RWPE2 (cell line): ENCODE data around the gene OR52A1.

Experiments
- ATAC-seq: fragments of 200-7000 bp; cut with Tn5 transposase; 3 replicates; pipeline ENCODE4 v1.9.1; 2021; ENCODE audit warnings: low read depth
- DNase-seq: peaks from one replicate; pipeline ENCODE4 v3.0.0-alpha.2; 2020; ENCODE audit warnings: low spot score
- H3K27ac ChIP-seq: fragments of 450-650 bp; 2 replicates; pipeline ENCODE4 v1.5.1; 2017; ENCODE audit warnings: mild to moderate bottlenecking; ENCODE audit not compliant: poor library complexity, severe bottlenecking
- H3K27me3 ChIP-seq: fragments of 250-450 bp; sonication (Bioruptor Pico); 2 replicates; pipeline ENCODE4 v1.5.1; 2021; ENCODE audit warnings: mild to moderate bottlenecking, moderate library complexity; ENCODE audit not compliant: insufficient read depth, poor library complexity, severe bottlenecking
- H3K36me3 ChIP-seq: fragments of 250-450 bp; sonication (Bioruptor Pico); 2 replicates; pipeline ENCODE4 v1.5.1; 2020; ENCODE audit warnings: low read depth, mild to moderate bottlenecking, moderate library complexity
- H3K4me1 ChIP-seq: fragments of 250-450 bp; sonication (Bioruptor Pico); 2 replicates; pipeline ENCODE4 v1.5.1; 2021; ENCODE audit warnings: mild to moderate bottlenecking, moderate library complexity; ENCODE audit not compliant: insufficient read depth, poor library complexity, severe bottlenecking
- H3K4me3 ChIP-seq: fragments of 250-450 bp; sonication (Bioruptor Pico); 2 replicates; pipeline ENCODE4 v1.5.1; 2021; ENCODE audit warnings: mild to moderate bottlenecking, moderate library complexity; ENCODE audit not compliant: severe bottlenecking
- H3K9me3 ChIP-seq: fragments of 250-450 bp; sonication (Bioruptor Pico); 2 replicates; pipeline ENCODE4 v1.5.1; 2021; ENCODE audit warnings: mild to moderate bottlenecking, moderate library complexity; ENCODE audit not compliant: severe bottlenecking
- TF ChIP-seq, protein P1 (sequence below): fragments of 450-650 bp; IDR thresholded peaks from one replicate; pipeline ENCODE4 v1.5.1; 2017; ENCODE audit warnings: mild to moderate bottlenecking, moderate library complexity; ENCODE audit not compliant: poor library complexity, severe bottlenecking

Gene OR52A1

DNA sequence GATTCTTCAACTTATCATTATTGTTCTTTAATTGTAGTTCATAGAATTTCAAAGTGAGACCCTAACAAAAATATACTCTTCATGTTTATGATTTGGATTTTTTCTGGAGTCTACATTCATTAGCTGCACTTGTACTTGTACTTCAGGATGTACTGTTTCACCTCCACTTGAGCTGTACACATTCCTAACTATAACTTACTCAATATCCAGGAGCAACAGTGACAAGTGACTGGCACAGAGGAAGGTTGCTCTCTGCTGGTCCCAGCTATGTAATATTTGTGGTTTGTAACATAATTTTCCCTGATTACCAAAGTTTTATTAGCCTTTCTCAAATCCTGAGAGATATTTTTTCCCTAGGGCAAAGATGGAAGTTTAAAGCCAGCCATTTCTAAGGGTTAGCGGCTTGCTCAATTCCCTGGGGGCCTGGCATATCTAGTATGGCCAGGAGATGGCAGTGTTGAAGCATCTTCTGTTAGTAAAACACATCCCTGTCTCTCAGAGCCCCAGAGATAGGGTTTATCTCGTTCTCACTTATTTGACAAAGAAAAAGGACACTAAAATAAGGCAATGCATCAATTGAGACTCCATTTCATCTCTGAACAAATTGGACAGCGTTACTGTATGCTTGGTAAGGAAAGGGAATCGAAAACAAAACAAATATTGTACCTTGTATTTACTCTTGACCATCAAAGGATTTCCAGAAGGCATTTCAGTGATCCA lies 30.6 kb downstream of the OR52A1 start:
- TF ChIP-seq, protein P1, sequence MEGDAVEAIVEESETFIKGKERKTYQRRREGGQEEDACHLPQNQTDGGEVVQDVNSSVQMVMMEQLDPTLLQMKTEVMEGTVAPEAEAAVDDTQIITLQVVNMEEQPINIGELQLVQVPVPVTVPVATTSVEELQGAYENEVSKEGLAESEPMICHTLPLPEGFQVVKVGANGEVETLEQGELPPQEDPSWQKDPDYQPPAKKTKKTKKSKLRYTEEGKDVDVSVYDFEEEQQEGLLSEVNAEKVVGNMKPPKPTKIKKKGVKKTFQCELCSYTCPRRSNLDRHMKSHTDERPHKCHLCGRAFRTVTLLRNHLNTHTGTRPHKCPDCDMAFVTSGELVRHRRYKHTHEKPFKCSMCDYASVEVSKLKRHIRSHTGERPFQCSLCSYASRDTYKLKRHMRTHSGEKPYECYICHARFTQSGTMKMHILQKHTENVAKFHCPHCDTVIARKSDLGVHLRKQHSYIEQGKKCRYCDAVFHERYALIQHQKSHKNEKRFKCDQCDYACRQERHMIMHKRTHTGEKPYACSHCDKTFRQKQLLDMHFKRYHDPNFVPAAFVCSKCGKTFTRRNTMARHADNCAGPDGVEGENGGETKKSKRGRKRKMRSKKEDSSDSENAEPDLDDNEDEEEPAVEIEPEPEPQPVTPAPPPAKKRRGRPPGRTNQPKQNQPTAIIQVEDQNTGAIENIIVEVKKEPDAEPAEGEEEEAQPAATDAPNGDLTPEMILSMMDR = peak; percentile 87
- Histone ChIP-seq H3K27ac (no peak overlapping the region), H3K27me3 (peaks cover 3% of the 10 kb centered on the region), H3K4me1 (no peaks in the 10 kb centered on the region), H3K4me3 (no peak overlapping the region), H3K9me3 (no peaks in the 10 kb centered on the region), H3K36me3 (no peaks in the 10 kb centered on the region)
- DNase-seq (no peak), ATAC-seq (peak; percentile 85)

DNA sequence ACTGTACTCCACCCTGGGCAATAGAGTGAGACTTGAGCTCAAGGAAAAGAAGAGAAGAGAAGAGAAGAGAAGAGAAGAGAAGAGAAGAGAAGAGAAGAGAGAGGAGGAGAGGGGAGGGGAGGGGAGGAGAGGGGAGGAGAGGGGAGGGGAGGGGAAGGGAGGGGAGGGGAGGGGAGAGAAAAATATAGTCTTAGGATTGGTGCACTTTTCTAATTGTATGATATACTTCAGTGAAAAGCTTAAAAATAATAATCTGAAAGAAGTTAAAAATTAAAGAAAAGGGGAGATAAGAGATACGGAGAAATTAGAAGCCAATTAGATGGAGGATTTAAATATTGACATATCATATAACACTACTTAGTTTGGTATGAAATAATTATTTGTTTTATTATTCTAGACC lies 35.7 kb downstream of the OR52A1 start:
- ATAC-seq (no peak), DNase-seq (no peak)
- H3K27me3 ChIP-seq = peaks cover 3% of the 10 kb centered on the region
- H3K4me1 ChIP-seq = no peaks in the 10 kb centered on the region
- no peaks in the 10 kb centered on the region for H3K36me3 ChIP-seq
- no peaks in the 10 kb centered on the region for H3K9me3 ChIP-seq
- H3K27ac ChIP-seq = no peak overlapping the region
- TF ChIP-seq, protein P1 = no peak
- H3K4me3 ChIP-seq = no peak overlapping the region

DNA sequence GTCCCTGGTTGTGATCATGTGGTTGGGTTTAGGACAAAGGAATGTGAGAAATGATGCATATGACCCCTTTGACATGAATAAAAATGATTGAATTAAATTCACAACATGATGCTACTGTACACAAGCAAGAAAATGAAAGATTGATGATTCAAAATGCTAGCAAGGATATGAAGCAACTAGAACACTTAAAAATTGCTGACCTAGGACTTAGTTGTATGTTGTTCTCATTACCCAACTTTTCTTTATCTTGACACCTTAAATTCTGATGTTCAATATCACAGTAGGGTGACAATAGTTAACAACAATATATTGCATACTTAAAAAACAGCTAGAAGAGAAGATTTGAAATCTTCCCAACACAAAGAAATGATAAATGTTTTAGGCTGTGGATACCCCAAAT lies 37.0 kb downstream of the OR52A1 start:
- no peak for ATAC-seq
- no peak overlapping the region for H3K27ac ChIP-seq

DNA sequence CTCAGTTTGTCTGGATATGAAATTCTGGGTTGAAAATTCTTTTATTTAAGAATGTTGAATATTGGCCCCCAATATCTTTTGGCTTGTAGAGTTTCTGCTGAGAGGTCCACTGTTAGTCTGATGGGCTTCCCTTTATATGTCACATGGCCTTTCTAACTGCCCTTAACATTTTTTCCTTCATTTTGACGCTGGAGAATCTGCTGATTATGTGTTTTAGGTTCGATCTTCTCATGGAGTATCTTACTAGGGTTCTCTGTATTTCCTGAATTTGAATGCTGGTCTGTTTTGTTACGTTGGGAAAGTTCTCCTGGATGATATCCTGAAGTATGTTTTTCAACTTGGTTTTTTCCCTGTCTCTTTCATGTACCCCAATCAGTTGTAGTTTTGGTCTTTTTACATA lies 39.2 kb downstream of the OR52A1 start:
- TF ChIP-seq, protein P1 = no peak
- Histone ChIP-seq H3K4me1 (no peaks in the 10 kb centered on the region), H3K36me3 (no peaks in the 10 kb centered on the region), H3K27ac (no peak overlapping the region), H3K27me3 (no peaks in the 10 kb centered on the region), H3K9me3 (no peaks in the 10 kb centered on the region), H3K4me3 (no peak overlapping the region)
- DNase-seq (no peak), ATAC-seq (no peak)

More for the DNA sequence above, 37.0 kb downstream of the OR52A1 start:
- no peaks in the 10 kb centered on the region for H3K27me3 ChIP-seq
- no peaks in the 10 kb centered on the region for H3K9me3 ChIP-seq
- no peaks in the 10 kb centered on the region for H3K4me1 ChIP-seq
- TF ChIP-seq, protein P1 = no peak
- H3K4me3 ChIP-seq = no peak overlapping the region
- H3K36me3 ChIP-seq = no peaks in the 10 kb centered on the region
- no peak for DNase-seq

DNA sequence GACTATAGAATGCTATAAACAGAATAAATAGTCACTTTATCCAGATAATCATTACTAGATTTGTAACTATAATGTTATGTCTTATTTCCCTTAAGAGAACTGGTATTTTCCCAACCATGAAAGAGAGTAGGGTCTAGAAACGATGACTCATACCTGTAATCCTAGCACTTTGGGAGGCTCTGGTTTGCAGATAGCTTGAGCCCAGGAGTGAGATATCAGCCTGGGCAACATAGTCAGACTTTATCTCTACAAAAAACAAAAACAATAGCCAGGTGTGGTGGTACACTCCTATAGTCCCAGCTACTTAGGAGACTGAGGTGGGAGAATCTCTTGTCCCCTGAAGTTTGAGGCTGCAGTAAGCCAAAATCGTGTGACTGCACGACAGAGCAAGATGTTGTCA lies 47.3 kb downstream of the OR52A1 start:
- no peak for ATAC-seq
- no peaks in the 10 kb centered on the region for H3K4me1 ChIP-seq
- TF ChIP-seq, protein P1 = no peak

More for the DNA sequence above, 47.3 kb downstream of the OR52A1 start:
- no peaks in the 10 kb centered on the region for H3K9me3 ChIP-seq
- no peak for DNase-seq
- no peaks in the 10 kb centered on the region for H3K36me3 ChIP-seq
- H3K27ac ChIP-seq = no peak overlapping the region
- H3K4me3 ChIP-seq = no peak overlapping the region
- no peaks in the 10 kb centered on the region for H3K27me3 ChIP-seq
